HCT116 (cell line): ENCODE results near the gene PSMB5. TPM values are rescaled to one million over a fixed set of nuclear protein-coding genes. Genes with fewer than 3 reads are reported as not detected.

Source experiments
- ATAC-seq: fragments of 200-7000 bp; cut with Tn5 transposase; 2 replicates; pipeline ENCODE4 v1.9.1; 2020; ENCODE audit warnings: mild to moderate bottlenecking, moderate library complexity
- BruUV-seq: library from RNA; stranded (reverse); fragments of 400-500 nt; replicated peaks from 2 replicates; lab custom pipeline; 2021; lab: Mats Ljungman, UMichigan
- CTCF ChIA-PET: fragments of 300-600 bp; sonication (Branson Sonifier 250); formaldehyde crosslinking; loops from one replicate; lab custom pipeline; 2021; ENCODE audit warnings: antibody characterized with exemption; lab: Charles Lee
- POLR2A ChIA-PET: fragments of 300-600, 350-600 bp; sonication (Branson Sonifier 250); formaldehyde crosslinking; loops from one replicate; lab custom pipeline; 2021; ENCODE audit warnings: antibody characterized with exemption; lab: Charles Lee
- RAD21 ChIA-PET, 2 experiments: fragments of 300-600 bp; sonication (Branson Sonifier 250); formaldehyde crosslinking; loops; one replicate each; lab custom pipeline; 2023; ENCODE audit warnings: low total read pairs in 2 of 2; ENCODE audit not compliant: uncharacterized antibody in 2 of 2, unreplicated experiment in 2 of 2, low non-redundant PET in 1 of 2; lab: Charles Lee
- DNase-seq: peaks from one replicate; pipeline ENCODE4 v3.0.0-alpha.2; 2010; ENCODE audit warnings: low read depth, low spot score
- H2AFZ ChIP-seq: fragments of 200-600 bp; shearing (Covaris generic), sonication (generic); 2 replicates; pipeline ENCODE4 v1.6.1; 2017; ENCODE audit warnings: low read depth, mixed run types, mixed read lengths, antibody characterized with exemption, low read length; ENCODE audit not compliant: poor library complexity, severe bottlenecking
- H3K27ac ChIP-seq: 2 replicates; pipeline ENCODE4 v1.5.1; 2012; ENCODE audit warnings: low read depth, low read length
- H3K27me3 ChIP-seq: fragments of 200-600 bp; sonication (generic); 2 replicates; pipeline ENCODE4 v1.6.1; 2016; ENCODE audit warnings: mixed run types, low read length, mixed read lengths; ENCODE audit not compliant: insufficient read depth
- H3K36me3 ChIP-seq, 2 experiments: fragments of 200-500 bp in 1 of 2; fragments of 200-600 bp in 1 of 2; sonication (Bioruptor generic) in 1 of 2; sonication (generic) in 1 of 2; 2 replicates each; pipeline versions ENCODE4 v1.5.1 to v1.6.1; 2014 to 2016; ENCODE audit warnings: low read length in 2 of 2, inconsistent platforms in 1 of 2, mixed read lengths in 1 of 2, mixed run types in 1 of 2; ENCODE audit not compliant: insufficient read depth in 2 of 2, control insufficient read depth in 1 of 2
- H3K4me1 ChIP-seq, 2 experiments: fragments of 200-600 bp in 1 of 2; sonication (generic) in 1 of 2; 2 replicates each; pipeline versions ENCODE4 v1.5.1 to v1.6.1; 2012 to 2017; ENCODE audit warnings: low read length in 2 of 2, inconsistent platforms in 1 of 2, mild to moderate bottlenecking in 1 of 2, mixed read lengths in 1 of 2, mixed run types in 1 of 2, moderate library complexity in 1 of 2; ENCODE audit not compliant: insufficient read depth in 2 of 2, control insufficient read depth in 1 of 2
- H3K4me2 ChIP-seq: fragments of 200-600 bp; sonication (generic); 2 replicates; pipeline ENCODE4 v1.6.1; 2017; ENCODE audit warnings: mixed run types, low read length, mixed read lengths
- H3K4me3 ChIP-seq, 2 experiments: fragments of 200-600 bp in 1 of 2; sonication (generic) in 1 of 2; replicated peaks in 1 of 2; 2 replicates each; pipeline ENCODE4 v1.5.1; 2011 to 2016; ENCODE audit warnings: low read length in 2 of 2, control low read depth in 1 of 2, low read depth in 1 of 2, mild to moderate bottlenecking in 1 of 2, mixed read lengths in 1 of 2, mixed run types in 1 of 2
- H3K79me2 ChIP-seq: fragments of 200-600 bp; sonication (generic); 2 replicates; pipeline ENCODE4 v1.6.1; 2017; ENCODE audit warnings: mild to moderate bottlenecking, mixed run types, low read length, moderate library complexity, mixed read lengths; ENCODE audit not compliant: insufficient read depth
- H3K9ac ChIP-seq: fragments of 200-600 bp; sonication (generic); 2 replicates; pipeline ENCODE4 v1.6.1; 2016; ENCODE audit warnings: low read length, mixed read lengths
- H3K9me2 ChIP-seq: fragments of 200-600 bp; sonication (generic), shearing (Covaris generic); 2 replicates; pipeline ENCODE4 v1.6.1; 2017; ENCODE audit warnings: mixed run types, mild to moderate bottlenecking, moderate library complexity; ENCODE audit not compliant: insufficient read depth
- H3K9me3 ChIP-seq, 2 experiments: fragments of 200-500 bp in 1 of 2; fragments of 200-600 bp in 1 of 2; sonication (Bioruptor generic) in 1 of 2; sonication (generic) in 1 of 2; 2 replicates each; pipeline ENCODE4 v1.6.1; 2014 to 2017; ENCODE audit warnings: low read length in 2 of 2, mixed read lengths in 2 of 2, inconsistent platforms in 1 of 2, low read depth in 1 of 2, mild to moderate bottlenecking in 1 of 2, mixed run types in 1 of 2, moderate library complexity in 1 of 2; ENCODE audit not compliant: control insufficient read depth in 1 of 2, insufficient read depth in 1 of 2
- H4K20me1 ChIP-seq: fragments of 200-600 bp; sonication (generic), shearing (Covaris generic); 2 replicates; pipeline ENCODE4 v1.6.1; 2017; ENCODE audit warnings: mixed run types, mild to moderate bottlenecking, moderate library complexity; ENCODE audit not compliant: insufficient read depth
- CEBPB ChIP-seq: IDR thresholded peaks from 2 replicates; pipeline ENCODE4 v1.6.1; 2012; ENCODE audit warnings: low read depth
- EGR1 ChIP-seq: IDR thresholded peaks from 2 replicates; pipeline ENCODE4 v1.6.1; 2012; ENCODE audit warnings: low read depth
- ELF1 ChIP-seq: IDR thresholded peaks from 2 replicates; pipeline ENCODE4 v1.6.1; 2012; ENCODE audit warnings: low read depth, borderline replicate concordance
- EZH2 ChIP-seq: fragments of 200-600 bp; sonication (generic); IDR thresholded peaks from 2 replicates; pipeline ENCODE4 v1.6.1; 2017; ENCODE audit warnings: antibody characterized with exemption, mixed run types
- MAX ChIP-seq: IDR thresholded peaks from 2 replicates; pipeline ENCODE4 v1.6.1; 2012
- POLR2A ChIP-seq: IDR thresholded peaks from 2 replicates; pipeline ENCODE4 v1.7.0; 2011; ENCODE audit warnings: borderline replicate concordance; ENCODE audit not compliant: insufficient read depth, insufficient read length; ENCODE audit errors: extremely low read depth
- RAD21 ChIP-seq: IDR thresholded peaks from 2 replicates; pipeline ENCODE4 v1.6.1; 2012; ENCODE audit warnings: low read depth, mild to moderate bottlenecking
- REST ChIP-seq: IDR thresholded peaks from 2 replicates; pipeline ENCODE4 v1.6.1; 2012; ENCODE audit warnings: low read depth
- SIN3A ChIP-seq: IDR thresholded peaks from 2 replicates; pipeline ENCODE4 v1.6.1; 2012; ENCODE audit warnings: low read depth
- SP1 ChIP-seq: IDR thresholded peaks from 2 replicates; pipeline ENCODE4 v1.6.1; 2012; ENCODE audit warnings: low read depth
- SRF ChIP-seq: IDR thresholded peaks from 2 replicates; pipeline ENCODE4 v1.6.1; 2012; ENCODE audit warnings: low read depth
- TCF7L2 ChIP-seq: IDR thresholded peaks from 2 replicates; pipeline ENCODE4 v1.7.0; 2011; ENCODE audit warnings: borderline replicate concordance, inconsistent platforms; ENCODE audit not compliant: insufficient read depth, insufficient read length; ENCODE audit errors: extremely low read depth
- YY1 ChIP-seq: IDR thresholded peaks from 2 replicates; pipeline ENCODE4 v1.6.1; 2011; ENCODE audit warnings: low read length, low read depth, moderate library complexity, mild to moderate bottlenecking; ENCODE audit not compliant: insufficient replicate concordance; ENCODE audit errors: extremely low read depth
- ZFX ChIP-seq: fragments of 450-650 bp; IDR thresholded peaks from 2 replicates; pipeline ENCODE4 v1.6.1; 2017
- ZNF274 ChIP-seq: fragments of 200-500 bp; sonication (Bioruptor generic); IDR thresholded peaks from 2 replicates; pipeline ENCODE4 v1.6.1; 2014; ENCODE audit warnings: mild to moderate bottlenecking, low read depth, low read length, inconsistent platforms
- intact Hi-C: fragments of 100-400 bp; cut with micrococcal nuclease; formaldehyde crosslinking; loops from 2 replicates; pipeline ENCODE4 v1.10.0; 2022
- total RNA-seq: library from RNA; stranded (reverse); gene quantifications from one replicate; pipeline ENCODE4 v1.2.1, GENCODE V29; 2021; ENCODE audit not compliant: unreplicated experiment

The PSMB5 gene
- total RNA-seq, 1 experiment from 2014 or later: 212 TPM

GRCh38 chr14:23020143-23021128 lies 14.3 kb downstream of the PSMB5 start:
- no peak for TF ChIP-seq MAX
- no peak for TF ChIP-seq SRF
- TF ChIP-seq YY1: no peak
- TF ChIP-seq REST: no peak
- TF ChIP-seq EGR1: no peak
- TF ChIP-seq TCF7L2: no peak
- no peak for TF ChIP-seq ELF1
- TF ChIP-seq ZFX: no peak
- no peak for TF ChIP-seq CEBPB
- no peak for TF ChIP-seq EZH2
- TF ChIP-seq RAD21: no peak
- no peak for TF ChIP-seq SP1
- TF ChIP-seq ZNF274: no peak
- no peak for TF ChIP-seq POLR2A
- no peak for TF ChIP-seq SIN3A
- intact Hi-C loops: no loop called here
- H3K4me1 ChIP-seq: peaks cover 4 to 8% of the 10 kb centered on the region in 2 experiments; a peak in 3 of 4 replicates
- no peak overlapping the region for H2AFZ ChIP-seq
- H3K27ac ChIP-seq: no peak overlapping the region
- H3K4me2 ChIP-seq: no peak overlapping the region
- no TSS peak for BruUV-seq
- ChIA-PET CTCF (no interaction called here), POLR2A (interaction anchor here (1.3 kb wide), 1 partner anchor 13 kb away, joined by 4 read pairs; no protein-coding TSS in a partner anchor), RAD21 (interaction anchor here in 1 of 2 experiments (0.6 kb wide), 1 partner anchor 12 kb away, joined by 4 read pairs; no protein-coding TSS in a partner anchor)
- DNase-seq (no peak), ATAC-seq (no peak)
- H3K9ac ChIP-seq: no peak overlapping the region
- no peaks in the 10 kb centered on the region for H4K20me1 ChIP-seq
- no peaks in the 10 kb centered on the region for H3K27me3 ChIP-seq
- no peaks in the 10 kb centered on the region for H3K79me2 ChIP-seq
- no peak overlapping the region for H3K4me3 ChIP-seq
- H3K9me3 ChIP-seq: no peaks in the 10 kb centered on the region
- peaks cover 0 to 4% of the 10 kb centered on the region in 2 experiments; a peak in 2 of 4 replicates for H3K36me3 ChIP-seq
- no peaks in the 10 kb centered on the region for H3K9me2 ChIP-seq
